Measurements from ENCODE around the gene KIAA1217.

KIAA1217 gene

GRCh38 chr10:24207781-24208611 is 942 bp upstream of the KIAA1217 start:
- no peak for DNase-seq (ENCODE audit: low read depth)

GRCh38 chr10:24209432-24209771 is 464 bp downstream of the KIAA1217 start:
- DNase-seq (ENCODE audit: low read depth) = no peak

- no peak for DNase-seq (ENCODE audit: low read depth)
Measured at GRCh38 chr10:24209946-24210491, 1.1 kb downstream of the KIAA1217 start.

GRCh38 chr10:24210501-24210900 is 1.6 kb downstream of the KIAA1217 start:
- DNase-seq (ENCODE audit: low read depth) = no peak

GRCh38 chr10:24213266-24213665 is 4.3 kb downstream of the KIAA1217 start:
- DNase-seq (ENCODE audit: low read depth) = no peak

GRCh38 chr10:24213881-24214280 is 4.9 kb downstream of the KIAA1217 start:
- DNase-seq (ENCODE audit: low read depth) = no peak

GRCh38 chr10:24214762-24215161 is 5.8 kb downstream of the KIAA1217 start:
- DNase-seq (ENCODE audit: low read depth) = no peak

GRCh38 chr10:24215196-24215595 is 6.3 kb downstream of the KIAA1217 start:
- DNase-seq (ENCODE audit: low read depth) = no peak

GRCh38 chr10:24215603-24216002 is 6.7 kb downstream of the KIAA1217 start:
- no peak for DNase-seq (ENCODE audit: low read depth)

GRCh38 chr10:24219963-24220362 is 11.0 kb downstream of the KIAA1217 start:
- DNase-seq (ENCODE audit: low read depth) = no peak

GRCh38 chr10:24223341-24223740 is 14.4 kb downstream of the KIAA1217 start:
- no peak for DNase-seq (ENCODE audit: low read depth)

GRCh38 chr10:24223953-24224352 is 15.0 kb downstream of the KIAA1217 start:
- no peak for DNase-seq (ENCODE audit: low read depth)

GRCh38 chr10:24228642-24229041 is 19.7 kb downstream of the KIAA1217 start:
- DNase-seq (ENCODE audit: low read depth) = no peak

GRCh38 chr10:24229909-24230308 is 21.0 kb downstream of the KIAA1217 start:
- DNase-seq (ENCODE audit: low read depth) = no peak

- DNase-seq (ENCODE audit: low read depth) = no peak
Measured at GRCh38 chr10:24231200-24231599, 22.3 kb downstream of the KIAA1217 start.

- DNase-seq (ENCODE audit: low read depth) = no peak
Measured at GRCh38 chr10:24234784-24235183, 25.8 kb downstream of the KIAA1217 start.

GRCh38 chr10:24235471-24235870 is 26.5 kb downstream of the KIAA1217 start:
- DNase-seq (ENCODE audit: low read depth) = no peak

- no peak for DNase-seq (ENCODE audit: low read depth)
Measured at GRCh38 chr10:24237801-24238395, 29.0 kb downstream of the KIAA1217 start.

GRCh38 chr10:24238519-24239247 is 29.7 kb downstream of the KIAA1217 start:
- DNase-seq (ENCODE audit: low read depth) = no peak

GRCh38 chr10:24239289-24240040 is 30.5 kb downstream of the KIAA1217 start:
- DNase-seq (ENCODE audit: low read depth) = no peak

- no peak for DNase-seq (ENCODE audit: low read depth)
Measured at GRCh38 chr10:24240041-24240751, 31.3 kb downstream of the KIAA1217 start.
